ES-I3 (cell line): Measurements from ENCODE around the gene RET.

Experiments
- H3K36me3 ChIP-seq: 2 replicates; pipeline ENCODE4 v1.6.1; 2013; ENCODE audit warnings: mild to moderate bottlenecking, low read length, control low read depth, moderate library complexity; ENCODE audit not compliant: insufficient read depth
- H3K4me1 ChIP-seq: 2 replicates; pipeline ENCODE4 v1.6.1; 2013; ENCODE audit warnings: mild to moderate bottlenecking, control low read depth, low read length; ENCODE audit not compliant: insufficient read depth
- H3K9ac ChIP-seq: 2 replicates; pipeline ENCODE4 v1.6.1; 2013; ENCODE audit warnings: low read depth, mild to moderate bottlenecking, low read length, moderate library complexity
- H3K9me3 ChIP-seq: 2 replicates; pipeline ENCODE4 v1.6.1; 2013; ENCODE audit warnings: mild to moderate bottlenecking, low read length, moderate library complexity; ENCODE audit not compliant: control insufficient read depth, insufficient read depth

The RET gene

GRCh38 chr10:43064331-43065075 lies 12.4 kb upstream of the RET start:
- Histone ChIP-seq H3K36me3 (no peaks in the 10 kb centered on the region), H3K9ac (no peak overlapping the region), H3K9me3 (no peaks in the 10 kb centered on the region), H3K4me1 (no peaks in the 10 kb centered on the region)

GRCh38 chr10:43065234-43065633 lies 11.6 kb upstream of the RET start:
- Histone ChIP-seq H3K9me3 (no peaks in the 10 kb centered on the region), H3K4me1 (no peaks in the 10 kb centered on the region), H3K9ac (no peak overlapping the region), H3K36me3 (no peaks in the 10 kb centered on the region)

GRCh38 chr10:43065761-43066160 lies 11.1 kb upstream of the RET start:
- H3K9ac ChIP-seq: no peak overlapping the region
- H3K4me1 ChIP-seq: no peaks in the 10 kb centered on the region
- H3K36me3 ChIP-seq: no peaks in the 10 kb centered on the region
- no peaks in the 10 kb centered on the region for H3K9me3 ChIP-seq

GRCh38 chr10:43066481-43066880 lies 10.4 kb upstream of the RET start:
- Histone ChIP-seq H3K9me3 (no peaks in the 10 kb centered on the region), H3K9ac (no peak overlapping the region), H3K4me1 (no peaks in the 10 kb centered on the region), H3K36me3 (no peaks in the 10 kb centered on the region)

GRCh38 chr10:43067391-43068135 lies 9.3 kb upstream of the RET start:
- Histone ChIP-seq H3K4me1 (no peaks in the 10 kb centered on the region), H3K9ac (no peak overlapping the region), H3K36me3 (no peaks in the 10 kb centered on the region), H3K9me3 (no peaks in the 10 kb centered on the region)

- Histone ChIP-seq H3K9ac (no peak overlapping the region), H3K36me3 (no peaks in the 10 kb centered on the region), H3K9me3 (no peaks in the 10 kb centered on the region), H3K4me1 (no peaks in the 10 kb centered on the region)
Observed at GRCh38 chr10:43068136-43068395, 8.8 kb upstream of the RET start.

- no peak overlapping the region for H3K9ac ChIP-seq
- H3K9me3 ChIP-seq: no peaks in the 10 kb centered on the region
- no peaks in the 10 kb centered on the region for H3K4me1 ChIP-seq
- no peaks in the 10 kb centered on the region for H3K36me3 ChIP-seq
Observed at GRCh38 chr10:43068471-43069210, 8.2 kb upstream of the RET start.

GRCh38 chr10:43069211-43069515 lies 7.7 kb upstream of the RET start:
- no peak overlapping the region for H3K9ac ChIP-seq
- H3K9me3 ChIP-seq: no peaks in the 10 kb centered on the region
- no peaks in the 10 kb centered on the region for H3K4me1 ChIP-seq
- H3K36me3 ChIP-seq: no peaks in the 10 kb centered on the region

GRCh38 chr10:43069579-43069978 lies 7.3 kb upstream of the RET start:
- Histone ChIP-seq H3K9me3 (no peaks in the 10 kb centered on the region), H3K36me3 (no peaks in the 10 kb centered on the region), H3K9ac (no peak overlapping the region), H3K4me1 (no peaks in the 10 kb centered on the region)

GRCh38 chr10:43070121-43071085 lies 6.5 kb upstream of the RET start:
- Histone ChIP-seq H3K4me1 (no peaks in the 10 kb centered on the region), H3K9ac (no peak overlapping the region), H3K9me3 (no peaks in the 10 kb centered on the region)

GRCh38 chr10:43071865-43072650 lies 4.8 kb upstream of the RET start:
- no peaks in the 10 kb centered on the region for H3K4me1 ChIP-seq
- H3K9me3 ChIP-seq: no peaks in the 10 kb centered on the region
- H3K9ac ChIP-seq: no peak overlapping the region
- no peaks in the 10 kb centered on the region for H3K36me3 ChIP-seq

More at GRCh38 chr10:43070121-43071085, 6.5 kb upstream of the RET start:
- H3K36me3 ChIP-seq: no peaks in the 10 kb centered on the region

- Histone ChIP-seq H3K9ac (no peak overlapping the region), H3K9me3 (no peaks in the 10 kb centered on the region), H3K4me1 (no peaks in the 10 kb centered on the region; the same call in 1 of the 2 replicates), H3K36me3 (no peaks in the 10 kb centered on the region)
Observed at GRCh38 chr10:43073191-43073590, 3.7 kb upstream of the RET start.

GRCh38 chr10:43073721-43074120 lies 3.1 kb upstream of the RET start:
- H3K9ac ChIP-seq: no peak overlapping the region
- H3K36me3 ChIP-seq: no peaks in the 10 kb centered on the region
- H3K4me1 ChIP-seq: no peaks in the 10 kb centered on the region; the same call in 1 of the 2 replicates
- no peaks in the 10 kb centered on the region for H3K9me3 ChIP-seq
